Testis (tissue), 2 donors: ENCODE results near the gene HRH1.

Source experiments
- POLR2A ChIP-seq: fragments of 450-650 bp; IDR thresholded peaks from one replicate; pipeline ENCODE4 v1.6.1; 2017; ENCODE audit warnings: antibody characterized with exemption, mild to moderate bottlenecking, moderate library complexity
- TF ChIP-seq, protein P1 (sequence below), 3 experiments: fragments of 450-650 bp in 2 of 3; fragments of 200-600 bp in 1 of 3; sonication (generic) in 1 of 3; IDR thresholded peaks; one replicate each; pipeline ENCODE4 v1.5.1; 2016 to 2019; ENCODE audit warnings: antibody characterized with exemption in 3 of 3, mild to moderate bottlenecking in 2 of 3, moderate library complexity in 1 of 3

DNA sequence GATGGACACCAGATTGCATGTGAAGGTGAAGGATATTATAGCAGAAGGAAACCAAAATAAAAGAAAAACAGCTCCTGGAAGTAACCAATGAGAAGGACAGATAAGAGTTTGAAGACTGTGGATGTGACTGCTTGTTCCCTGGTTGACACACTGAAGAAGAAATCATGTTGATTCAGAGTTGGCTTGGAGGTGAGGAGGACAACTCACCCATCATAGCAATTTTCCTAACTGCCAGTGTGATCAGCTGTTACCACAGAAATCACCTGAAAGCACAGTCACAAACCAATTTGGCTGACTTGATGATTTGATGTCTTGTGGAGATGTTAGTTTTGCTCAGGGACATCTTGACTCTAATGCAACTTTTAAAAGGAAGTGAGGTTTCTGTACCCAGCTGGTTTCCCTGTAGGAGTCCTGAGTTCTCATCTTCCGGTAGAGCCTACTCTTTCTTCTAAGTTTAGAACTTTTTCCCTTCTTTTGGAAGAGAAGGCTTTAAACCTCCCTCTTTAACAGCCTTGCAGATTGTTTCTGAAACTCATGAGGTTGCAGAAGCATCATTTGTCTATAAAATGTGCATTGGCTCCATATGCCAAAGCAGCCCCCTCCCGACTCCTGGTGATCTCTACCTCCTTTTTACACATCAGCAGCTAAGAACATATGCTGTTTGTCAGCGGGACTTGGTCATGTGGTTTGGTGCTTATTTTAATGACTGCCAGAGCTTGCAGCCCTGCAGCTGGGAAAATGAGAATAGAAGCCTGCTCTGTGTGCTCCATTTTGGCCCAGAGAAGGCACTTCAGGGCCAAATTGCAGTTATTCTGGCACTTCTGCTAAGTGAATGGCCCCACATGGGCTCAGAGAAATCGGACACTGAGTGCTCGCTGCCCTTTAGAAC is 128.2 kb downstream of the HRH1 start:
- TF ChIP-seq POLR2A = no peak
- TF ChIP-seq, protein P1, sequence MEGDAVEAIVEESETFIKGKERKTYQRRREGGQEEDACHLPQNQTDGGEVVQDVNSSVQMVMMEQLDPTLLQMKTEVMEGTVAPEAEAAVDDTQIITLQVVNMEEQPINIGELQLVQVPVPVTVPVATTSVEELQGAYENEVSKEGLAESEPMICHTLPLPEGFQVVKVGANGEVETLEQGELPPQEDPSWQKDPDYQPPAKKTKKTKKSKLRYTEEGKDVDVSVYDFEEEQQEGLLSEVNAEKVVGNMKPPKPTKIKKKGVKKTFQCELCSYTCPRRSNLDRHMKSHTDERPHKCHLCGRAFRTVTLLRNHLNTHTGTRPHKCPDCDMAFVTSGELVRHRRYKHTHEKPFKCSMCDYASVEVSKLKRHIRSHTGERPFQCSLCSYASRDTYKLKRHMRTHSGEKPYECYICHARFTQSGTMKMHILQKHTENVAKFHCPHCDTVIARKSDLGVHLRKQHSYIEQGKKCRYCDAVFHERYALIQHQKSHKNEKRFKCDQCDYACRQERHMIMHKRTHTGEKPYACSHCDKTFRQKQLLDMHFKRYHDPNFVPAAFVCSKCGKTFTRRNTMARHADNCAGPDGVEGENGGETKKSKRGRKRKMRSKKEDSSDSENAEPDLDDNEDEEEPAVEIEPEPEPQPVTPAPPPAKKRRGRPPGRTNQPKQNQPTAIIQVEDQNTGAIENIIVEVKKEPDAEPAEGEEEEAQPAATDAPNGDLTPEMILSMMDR (IDR thresholded peaks at IDR 0.05) = no peak
